NCI-H1930 (cell line): ENCODE measurements around the gene TOGARAM2.

ENCODE experiments used
- DNase-seq, 2 experiments: peaks; one replicate each; lab custom pipeline; 2025; lab: John Stamatoyannopoulos, UW

Gene TOGARAM2

DNA sequence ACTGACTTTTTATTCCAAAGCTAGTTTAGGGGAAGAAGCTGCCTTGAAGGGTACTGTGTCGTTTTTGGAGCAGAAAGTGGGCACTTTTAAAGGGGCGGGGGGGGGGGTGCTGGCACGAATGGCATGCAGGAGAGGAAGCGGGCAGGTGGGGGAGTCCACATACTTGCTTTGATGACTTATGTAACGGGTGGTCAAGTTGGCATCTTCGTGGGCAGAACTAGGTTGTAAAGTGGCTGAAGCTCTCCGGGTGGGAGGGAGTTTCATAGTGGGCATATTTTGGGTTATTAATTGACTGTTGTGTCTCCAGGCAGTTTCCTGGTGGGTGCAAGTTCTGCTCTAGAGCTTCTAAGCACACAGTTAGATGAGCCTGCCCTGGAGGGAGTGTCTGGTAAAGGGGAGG is 73.3 kb downstream of the TOGARAM2 start:
- DNase-seq = no peak

DNA sequence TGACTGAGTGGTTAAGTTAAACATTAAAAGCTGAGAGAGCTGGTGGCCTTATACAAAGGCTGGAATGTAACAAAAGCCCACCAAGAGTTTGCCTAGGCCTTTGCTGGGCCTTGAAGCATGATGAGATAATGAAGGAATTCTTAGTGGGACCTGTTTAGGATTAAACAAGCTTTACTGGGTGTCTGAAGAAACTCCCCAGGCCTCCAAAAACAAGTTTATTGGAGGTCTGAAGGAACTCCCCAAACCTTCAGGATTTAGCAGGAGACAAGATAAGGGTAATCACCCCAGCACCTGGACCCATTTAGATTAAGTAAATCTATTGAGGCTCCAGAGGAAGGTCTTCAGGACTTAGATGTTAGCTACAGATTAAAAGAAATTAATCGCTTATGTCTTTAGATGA is 74.5 kb downstream of the TOGARAM2 start:
- DNase-seq = no peak

DNA sequence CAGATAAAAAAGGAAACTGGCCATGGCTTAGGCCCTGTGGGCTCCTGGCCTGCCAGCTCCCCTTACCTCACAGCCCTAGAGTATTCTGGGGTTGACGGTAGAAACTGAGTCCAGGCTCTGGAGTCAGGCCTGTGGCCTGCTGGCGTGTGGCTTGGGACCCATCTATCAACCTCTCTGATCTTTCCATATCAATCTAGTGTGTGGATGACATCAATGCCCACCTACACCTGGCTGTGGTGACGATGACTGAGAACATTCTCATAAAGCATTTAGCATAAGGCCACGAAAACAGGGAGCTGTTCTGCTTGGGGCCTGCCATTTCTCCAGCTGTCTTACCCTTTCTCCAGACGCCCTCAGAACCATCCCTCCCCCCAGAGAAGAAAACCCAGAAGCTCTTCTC is 75.4 kb downstream of the TOGARAM2 start:
- no peak for DNase-seq

DNA sequence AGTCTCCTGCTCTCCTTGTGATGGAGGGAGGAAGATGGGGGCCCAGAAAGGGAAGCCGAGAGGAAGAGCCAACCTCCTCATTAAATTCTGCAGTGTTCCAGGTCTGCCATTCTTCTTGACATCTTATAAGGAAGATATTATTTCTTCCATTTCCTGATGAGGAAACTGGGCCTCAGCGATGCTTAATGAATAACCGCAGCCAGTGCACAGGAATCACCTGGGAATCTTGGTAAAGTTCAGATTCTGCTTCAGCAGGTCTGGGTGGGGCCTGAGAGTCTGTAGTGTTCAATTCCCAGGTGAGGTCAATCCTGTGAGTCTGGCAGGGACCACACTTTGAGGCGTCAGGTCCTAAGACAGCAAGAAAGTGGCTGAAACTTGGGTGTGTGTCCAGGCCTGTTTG is 75.9 kb downstream of the TOGARAM2 start:
- no peak for DNase-seq

DNA sequence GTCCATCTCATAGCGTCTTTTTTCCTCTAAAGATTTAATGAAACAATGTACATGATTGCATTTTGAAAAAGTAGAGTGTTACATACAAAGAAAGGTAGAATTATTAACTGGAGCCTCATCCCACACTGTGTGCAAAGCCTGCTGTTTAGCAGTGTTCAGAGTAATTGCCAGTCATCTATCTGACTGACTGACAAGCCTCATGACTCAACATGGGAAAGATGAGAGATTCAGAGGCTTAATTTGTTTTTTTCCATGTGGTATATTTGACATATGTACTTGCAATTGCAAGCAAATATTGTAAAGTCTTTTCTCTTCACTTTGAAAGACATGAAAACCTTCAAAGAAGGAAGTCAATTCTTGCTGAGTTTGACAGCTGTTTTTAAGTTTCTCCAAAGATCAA is 78.5 kb downstream of the TOGARAM2 start:
- DNase-seq = no peak

DNA sequence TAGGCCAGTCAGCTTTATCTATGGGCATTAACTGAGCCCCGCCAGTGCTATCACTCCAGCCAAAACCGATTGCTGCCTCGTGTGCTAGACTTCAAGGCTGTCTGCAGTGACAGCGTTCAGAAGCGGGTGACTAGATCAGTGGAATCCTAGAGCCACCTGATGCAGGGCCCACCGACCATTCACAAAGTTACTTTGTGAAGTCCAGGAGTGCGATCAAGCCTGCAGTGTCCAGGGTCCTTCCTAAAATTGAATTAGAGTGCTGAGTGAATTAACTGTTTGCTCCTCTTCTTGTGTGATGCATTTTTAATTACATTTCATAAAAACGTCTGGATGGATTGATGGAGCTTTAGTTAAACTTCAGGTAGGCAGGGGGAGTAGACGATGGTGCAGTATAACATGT is 79.3 kb downstream of the TOGARAM2 start:
- DNase-seq = no peak

DNA sequence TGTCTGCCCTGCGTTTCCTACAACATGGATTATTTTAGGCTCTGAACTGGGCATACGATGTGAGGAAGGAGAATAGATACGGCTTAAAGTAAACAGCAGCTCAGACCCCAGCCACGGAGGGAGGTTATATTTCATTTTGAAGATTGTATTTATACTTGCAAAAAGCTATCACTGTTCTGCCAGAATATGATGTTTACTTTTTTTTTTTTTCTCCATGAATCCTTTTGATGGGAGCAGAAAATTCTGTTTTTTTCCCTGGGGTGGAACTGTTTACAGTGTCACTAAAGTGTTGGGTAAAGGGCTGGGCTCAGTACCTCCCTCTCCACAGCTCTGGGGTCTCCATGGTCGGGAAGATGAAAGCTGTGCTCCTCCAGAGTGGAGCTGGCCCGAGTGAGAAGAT is 80.1 kb downstream of the TOGARAM2 start:
- no peak for DNase-seq

DNA sequence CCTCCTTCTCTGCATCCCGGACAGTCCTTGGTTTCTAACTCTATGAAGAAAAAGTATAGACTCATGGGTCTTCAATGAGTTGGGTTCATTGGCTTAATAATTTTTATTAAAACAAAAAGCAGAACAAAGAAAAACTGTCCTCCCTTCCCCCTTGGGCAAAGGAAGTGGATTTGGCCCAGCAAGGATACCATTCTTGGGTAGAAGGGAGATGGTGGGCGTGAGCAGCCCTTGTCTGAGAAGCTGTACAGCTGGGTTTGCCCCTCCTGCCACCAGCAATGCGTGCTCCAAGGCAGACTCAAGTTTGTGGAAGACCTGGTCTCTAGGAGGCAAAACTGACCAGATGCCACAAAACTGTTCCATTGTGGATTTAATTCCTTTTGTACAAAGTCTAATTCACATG is 80.5 kb downstream of the TOGARAM2 start:
- no peak for DNase-seq

DNA sequence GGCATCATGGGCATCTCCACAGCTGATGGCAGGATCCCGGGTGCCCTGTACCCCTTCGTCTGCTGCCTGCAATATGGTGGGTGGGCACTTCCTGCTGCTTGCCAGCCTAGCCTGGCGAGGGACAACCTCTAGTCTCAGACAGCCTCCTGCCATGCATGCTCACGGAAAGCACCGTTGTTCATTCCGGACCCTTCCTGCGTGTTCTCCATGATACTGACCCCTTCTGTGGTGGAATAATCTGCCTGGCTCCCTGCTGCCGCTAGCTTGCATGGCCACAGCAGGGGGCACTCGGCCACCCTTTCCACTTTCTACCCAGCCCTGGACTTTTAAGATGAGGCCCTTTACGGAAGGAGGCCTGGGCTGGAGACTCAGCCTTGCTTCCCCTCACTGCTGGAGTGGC is 81.3 kb downstream of the TOGARAM2 start:
- DNase-seq = no peak

DNA sequence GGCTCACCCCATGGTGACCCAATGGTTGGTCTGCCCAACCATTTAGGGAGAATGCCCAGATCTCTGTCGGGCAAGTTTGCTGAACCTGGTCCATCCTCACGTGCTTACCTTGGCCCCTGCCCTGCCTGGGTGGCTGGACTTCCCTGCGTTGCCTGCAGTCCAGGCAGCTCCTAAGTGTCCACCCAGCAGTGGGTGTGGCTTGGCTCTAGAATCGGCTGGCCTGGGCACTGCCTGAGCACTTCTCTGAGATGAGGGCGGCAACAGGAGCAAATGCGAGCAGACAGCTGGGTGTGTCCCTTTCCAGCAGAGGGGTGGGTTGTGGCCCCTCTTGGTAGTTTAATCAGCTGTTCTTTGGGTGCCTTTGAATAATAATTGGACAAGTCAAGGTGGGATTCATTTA is 82.0 kb downstream of the TOGARAM2 start:
- no peak for DNase-seq

DNA sequence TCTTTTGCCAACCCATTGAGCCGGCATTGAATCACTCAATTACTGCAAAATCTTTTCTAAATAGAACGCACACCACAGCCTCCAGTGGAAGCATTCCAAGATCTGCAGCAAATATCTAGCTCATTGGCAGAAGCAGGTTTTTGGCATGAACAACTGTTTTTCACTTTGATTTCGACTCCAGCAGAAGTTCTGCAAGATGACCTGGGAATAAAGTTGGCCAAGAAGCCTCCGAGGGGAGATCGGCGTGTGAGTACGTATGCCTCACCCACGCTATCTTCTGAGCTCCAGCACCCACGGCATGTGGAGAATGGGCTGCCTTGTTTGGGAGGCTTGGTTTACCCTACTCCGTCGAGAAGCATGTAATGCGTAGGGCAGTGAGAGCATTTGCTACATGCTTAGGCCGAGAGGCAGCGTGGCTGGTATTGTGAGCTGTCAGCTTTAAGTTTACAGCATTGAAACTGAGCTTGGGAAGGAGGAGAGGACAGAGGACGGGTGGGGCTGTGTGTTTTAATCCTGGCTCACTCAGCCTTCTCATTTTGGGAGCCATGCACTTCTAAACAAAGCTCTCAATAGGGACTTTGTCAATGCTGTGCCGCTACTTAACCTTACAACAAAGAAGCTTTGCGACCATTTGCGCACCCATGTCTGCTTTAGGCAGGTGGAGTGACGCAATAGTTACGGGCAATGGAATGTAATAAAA is 82.7 kb downstream of the TOGARAM2 start:
- no peak for DNase-seq

DNA sequence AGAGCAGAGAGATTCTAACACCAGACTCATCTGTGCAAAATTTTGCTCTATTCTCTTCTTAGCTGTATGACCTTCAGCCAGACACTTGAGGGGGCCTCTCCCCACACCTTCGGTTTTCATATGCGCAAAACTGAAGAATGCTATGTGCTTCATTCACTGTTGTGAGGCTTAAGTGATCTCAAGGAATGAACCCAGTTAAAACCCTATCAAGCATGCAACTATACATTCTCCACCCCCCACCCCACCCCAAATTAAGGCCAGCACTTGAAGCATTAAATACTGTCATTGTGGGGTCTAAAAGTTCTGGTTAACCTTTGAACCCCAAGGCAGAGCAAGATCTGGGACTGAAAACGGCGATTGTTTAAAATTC is 83.2 kb downstream of the TOGARAM2 start:
- DNase-seq = no peak

DNA sequence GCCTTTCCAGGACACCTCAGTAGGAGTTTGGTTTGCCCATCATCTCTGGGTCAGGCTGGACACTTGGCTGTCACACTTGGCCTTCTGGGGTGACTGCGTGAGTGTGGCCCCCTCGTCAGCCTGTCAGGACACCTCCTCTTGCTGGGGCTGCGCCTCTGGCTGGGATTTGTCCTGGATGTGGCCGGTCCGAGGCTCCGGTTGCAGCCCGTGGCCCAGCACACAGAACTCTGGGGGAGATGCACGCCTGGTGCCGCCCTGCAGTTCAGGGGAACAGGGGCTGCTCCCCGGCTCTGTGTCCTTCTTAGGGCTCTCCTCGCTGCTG is 83.6 kb downstream of the TOGARAM2 start:
- no peak for DNase-seq

DNA sequence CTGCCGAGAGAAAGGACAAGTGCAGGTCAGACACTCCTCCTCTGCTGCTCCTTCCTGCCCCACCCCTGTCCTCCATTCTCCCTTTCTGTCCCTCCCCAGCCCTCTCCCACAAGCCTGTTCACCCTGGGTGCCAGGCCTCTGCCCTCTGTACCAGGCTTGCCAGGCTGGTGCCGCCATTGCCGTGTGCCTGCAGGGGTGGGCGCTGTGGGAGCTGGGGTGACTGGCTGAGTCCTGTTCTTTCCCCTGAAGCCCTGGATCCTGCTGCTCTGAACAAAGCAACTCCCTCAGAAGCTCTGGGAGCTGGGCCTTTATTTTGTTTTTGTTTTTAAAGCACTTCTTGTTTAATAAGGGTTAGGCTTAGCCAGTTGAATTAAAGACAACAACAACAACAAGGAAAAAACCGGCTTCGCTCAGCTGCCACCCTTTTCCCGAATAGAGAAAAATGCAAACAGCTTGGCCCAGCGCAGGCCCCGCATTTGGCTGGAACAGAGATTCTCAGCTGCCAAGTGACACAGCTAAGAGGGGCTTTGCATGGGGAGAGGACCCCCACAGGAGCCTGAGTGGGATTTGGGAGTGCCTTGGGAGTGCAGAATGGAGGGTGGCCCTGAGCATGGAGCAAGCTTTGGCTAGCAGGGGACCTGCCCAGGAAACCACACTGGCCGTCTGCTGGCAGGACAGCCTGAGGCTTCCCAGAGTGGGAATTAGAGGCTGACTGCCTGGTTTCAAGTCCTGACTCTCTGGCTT is 84.1 kb downstream of the TOGARAM2 start:
- no peak for DNase-seq

DNA sequence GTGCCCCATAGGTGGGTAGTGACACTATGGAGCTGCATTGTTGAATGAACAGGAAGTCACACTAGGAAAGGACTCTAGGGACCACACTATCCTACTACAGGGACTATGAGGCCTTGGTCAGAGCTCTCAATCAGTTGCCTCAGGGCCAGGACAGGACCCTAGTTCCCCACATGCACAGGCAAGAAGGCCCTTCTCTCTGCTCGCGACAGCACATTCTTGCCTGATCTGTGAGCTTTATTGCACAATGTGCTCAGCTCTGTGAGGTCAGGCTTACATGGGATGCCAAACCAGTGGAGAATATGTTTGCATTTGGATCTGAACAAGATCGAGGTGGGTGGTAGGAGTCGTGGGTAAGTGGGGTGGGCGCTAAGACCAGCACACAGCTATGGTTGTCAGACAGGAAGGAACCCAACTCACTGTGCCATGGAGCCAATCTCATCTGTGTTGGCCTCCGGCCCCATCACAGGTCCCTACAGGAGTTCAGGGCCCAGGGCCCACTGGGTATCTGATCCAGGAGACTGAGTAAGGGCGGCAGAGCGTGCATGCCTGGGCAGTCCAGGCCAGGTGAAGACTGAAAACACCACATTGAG is 85.3 kb downstream of the TOGARAM2 start:
- no peak for DNase-seq

DNA sequence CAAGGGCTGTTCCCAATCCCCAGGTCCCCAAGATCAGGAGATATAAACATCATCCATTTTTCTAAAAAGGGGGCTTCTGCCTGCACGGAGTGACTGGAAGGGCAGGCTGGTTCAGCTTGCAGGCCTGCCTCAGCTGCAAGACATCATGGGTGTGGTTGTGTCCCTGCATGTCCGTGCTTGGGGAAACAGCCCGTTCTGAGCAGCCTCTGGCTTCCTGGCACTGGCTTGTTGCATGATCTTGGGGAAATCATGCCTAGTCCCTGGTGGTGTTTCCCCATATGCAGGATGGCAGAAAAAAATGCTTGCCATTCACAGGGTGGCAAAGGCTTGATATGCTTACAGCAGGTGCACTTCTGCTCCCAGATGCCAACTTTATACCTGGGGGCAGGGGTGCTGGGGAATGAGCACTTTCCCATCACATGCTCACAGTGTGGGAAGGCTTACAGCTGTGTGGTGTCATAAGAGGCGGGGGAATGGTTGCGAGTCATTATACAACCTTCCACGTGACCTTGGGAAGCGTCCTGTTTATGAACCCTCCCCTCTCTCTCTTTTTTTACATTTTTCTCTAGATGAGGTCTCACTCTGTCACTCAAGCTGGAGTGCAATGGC is 86.0 kb downstream of the TOGARAM2 start:
- no peak for DNase-seq

DNA sequence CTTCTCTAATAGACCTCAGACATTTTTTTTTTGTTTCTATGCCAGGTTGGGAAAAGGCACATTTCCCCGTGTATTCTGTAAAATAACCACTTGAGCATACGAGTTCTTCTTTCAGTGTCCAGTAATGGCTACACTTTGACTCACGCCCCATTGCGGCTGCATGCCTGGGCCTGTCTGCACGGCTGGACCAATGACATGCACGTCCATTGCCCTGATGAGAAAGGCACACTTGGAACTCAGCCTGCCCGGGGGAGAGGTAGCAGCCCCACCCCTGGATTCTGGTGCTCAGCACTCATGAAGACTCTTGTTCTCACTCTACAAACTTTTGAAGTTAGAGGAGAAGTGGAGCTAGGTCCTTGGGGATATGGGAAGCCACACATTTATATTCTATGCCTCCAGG is 87.4 kb downstream of the TOGARAM2 start:
- DNase-seq = no peak

DNA sequence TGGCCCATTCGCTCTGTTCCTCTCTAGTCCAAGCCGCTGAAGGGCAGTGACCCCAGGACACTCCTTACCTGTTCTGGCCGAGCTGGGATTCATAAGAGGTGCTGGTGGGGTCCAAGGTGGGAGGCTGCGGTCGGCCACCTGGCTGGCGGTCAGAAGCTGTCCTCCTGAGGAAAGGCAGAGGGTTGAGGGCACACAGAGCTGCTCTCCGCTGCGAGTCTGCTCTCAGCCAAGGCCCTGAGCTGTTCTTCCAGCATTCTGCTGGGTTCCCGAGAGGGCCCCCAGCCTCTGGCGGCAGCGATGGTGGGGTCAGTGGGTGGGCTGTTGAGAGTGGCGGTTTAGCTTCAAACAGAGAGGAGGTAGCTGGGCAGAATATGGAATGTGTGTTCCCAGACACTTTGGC is 89.4 kb downstream of the TOGARAM2 start:
- no peak for DNase-seq

DNA sequence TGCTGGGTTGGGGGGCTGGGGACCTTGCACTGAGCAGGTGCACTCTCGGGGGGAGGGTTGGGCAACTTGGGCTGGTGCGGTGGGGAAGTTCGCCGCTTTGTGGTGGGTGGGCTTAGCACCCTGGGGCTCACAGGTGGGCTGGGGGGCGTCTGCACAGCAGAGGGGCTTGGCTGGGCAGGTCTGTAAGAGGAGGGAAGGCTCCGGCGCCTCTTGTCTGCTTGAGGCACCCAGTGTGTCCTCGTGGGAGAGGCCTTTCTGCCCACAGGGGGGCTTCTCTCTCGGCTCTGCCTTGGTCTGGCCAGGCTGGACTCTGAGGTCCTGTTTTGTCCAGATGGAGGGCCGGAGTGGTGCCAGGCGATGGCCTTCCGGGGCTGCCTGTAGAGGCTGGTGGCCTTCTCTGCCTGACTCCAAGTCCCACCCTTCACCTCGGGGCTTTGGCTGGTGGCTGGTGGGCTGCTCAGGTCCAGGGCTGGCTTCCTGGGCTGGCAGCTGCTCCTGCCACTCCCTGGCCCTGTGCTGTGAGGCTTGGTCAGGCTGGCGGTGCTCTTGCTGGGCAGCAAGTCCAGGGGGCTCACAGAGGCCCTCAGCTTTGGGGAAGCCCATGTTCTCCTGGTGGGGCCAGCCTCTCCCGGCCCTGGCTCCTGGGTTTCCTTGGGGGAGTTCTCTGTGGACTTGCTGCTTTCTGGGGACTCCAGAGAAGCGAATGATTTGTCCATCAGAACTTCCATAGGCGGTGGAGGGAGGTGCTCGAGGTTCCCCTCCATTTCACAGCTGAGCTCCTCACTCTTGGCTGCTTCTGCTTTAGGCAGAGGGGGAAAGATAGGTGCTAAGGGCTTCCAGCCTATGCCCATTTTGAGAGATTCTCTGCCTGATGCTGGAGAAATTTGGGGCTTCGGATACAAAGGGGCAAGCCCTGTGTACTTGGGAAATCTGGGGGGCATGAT is 90.2 kb downstream of the TOGARAM2 start:
- no peak for DNase-seq

DNA sequence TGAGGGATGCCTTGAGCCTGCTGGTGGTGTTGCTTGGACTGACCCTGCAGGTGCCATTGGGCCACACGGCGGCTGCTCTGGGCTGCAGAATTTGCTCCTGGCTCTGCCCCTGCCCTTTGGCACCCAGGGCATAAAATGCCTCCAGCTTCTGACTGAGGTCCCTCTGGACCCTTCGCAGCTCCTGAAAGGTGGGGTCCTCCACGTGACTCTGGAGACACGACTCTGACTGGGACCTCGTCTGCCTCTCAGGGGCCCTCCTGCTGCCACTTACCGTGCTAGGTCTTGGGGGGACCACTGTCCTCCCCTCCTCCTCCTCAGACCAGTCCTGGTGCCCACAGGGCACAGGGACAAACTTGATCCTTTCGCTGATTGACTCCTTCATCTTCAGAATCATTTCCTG is 91.2 kb downstream of the TOGARAM2 start:
- DNase-seq = no peak

DNA sequence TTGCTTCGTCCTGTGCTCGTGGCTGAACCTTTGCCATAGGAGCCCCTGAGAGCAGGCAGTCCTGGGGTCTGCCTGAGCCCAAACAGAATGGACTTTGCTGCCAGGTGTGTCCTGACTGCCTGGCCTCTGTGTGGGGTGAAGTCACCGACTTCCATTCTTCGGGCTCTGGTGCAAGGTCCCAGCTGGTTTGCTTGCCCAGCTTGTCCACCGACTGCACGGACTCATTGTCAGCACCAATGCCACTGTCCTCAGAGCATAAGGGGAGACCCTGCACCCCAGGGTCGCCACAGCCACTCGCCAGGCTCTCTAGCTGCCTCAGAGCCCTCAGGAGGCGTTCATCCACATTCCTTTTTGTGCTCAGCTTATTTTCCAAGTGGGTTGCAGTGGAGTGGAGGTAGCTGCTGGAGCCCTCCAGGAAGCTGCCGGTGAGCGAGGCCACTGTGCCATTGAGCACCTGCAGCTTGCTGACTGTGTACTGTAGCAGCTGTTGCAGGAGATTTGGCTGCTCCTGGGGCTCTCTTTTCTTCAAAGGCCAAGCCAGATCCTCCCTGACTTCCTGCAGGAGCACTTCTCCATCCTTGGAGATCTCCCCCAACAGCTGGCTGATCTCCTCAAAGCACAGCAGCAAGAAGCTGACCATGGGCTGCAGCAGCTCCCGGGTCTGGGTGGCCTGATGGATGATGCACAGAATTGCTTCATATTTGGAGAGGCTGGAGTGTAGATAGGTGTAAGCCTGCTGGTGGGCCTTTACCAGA is 92.0 kb downstream of the TOGARAM2 start:
- DNase-seq = no peak
